GM19240 (cell line): ENCODE data around the gene BRAT1.
A peak's percentile ranks its signal among the peaks of the same experiment; 100 is the strongest.
"Not testable (repeated sequence)": the region's sequence is repeated elsewhere in the genome, so short reads cannot be mapped to it uniquely, and the experiment has no call there.

Source experiments
- DNase-seq: peaks from one replicate; pipeline ENCODE4 v3.0.0; 2011; ENCODE audit warnings: low spot score; ENCODE audit not compliant: insufficient read length

The BRAT1 gene

DNA sequence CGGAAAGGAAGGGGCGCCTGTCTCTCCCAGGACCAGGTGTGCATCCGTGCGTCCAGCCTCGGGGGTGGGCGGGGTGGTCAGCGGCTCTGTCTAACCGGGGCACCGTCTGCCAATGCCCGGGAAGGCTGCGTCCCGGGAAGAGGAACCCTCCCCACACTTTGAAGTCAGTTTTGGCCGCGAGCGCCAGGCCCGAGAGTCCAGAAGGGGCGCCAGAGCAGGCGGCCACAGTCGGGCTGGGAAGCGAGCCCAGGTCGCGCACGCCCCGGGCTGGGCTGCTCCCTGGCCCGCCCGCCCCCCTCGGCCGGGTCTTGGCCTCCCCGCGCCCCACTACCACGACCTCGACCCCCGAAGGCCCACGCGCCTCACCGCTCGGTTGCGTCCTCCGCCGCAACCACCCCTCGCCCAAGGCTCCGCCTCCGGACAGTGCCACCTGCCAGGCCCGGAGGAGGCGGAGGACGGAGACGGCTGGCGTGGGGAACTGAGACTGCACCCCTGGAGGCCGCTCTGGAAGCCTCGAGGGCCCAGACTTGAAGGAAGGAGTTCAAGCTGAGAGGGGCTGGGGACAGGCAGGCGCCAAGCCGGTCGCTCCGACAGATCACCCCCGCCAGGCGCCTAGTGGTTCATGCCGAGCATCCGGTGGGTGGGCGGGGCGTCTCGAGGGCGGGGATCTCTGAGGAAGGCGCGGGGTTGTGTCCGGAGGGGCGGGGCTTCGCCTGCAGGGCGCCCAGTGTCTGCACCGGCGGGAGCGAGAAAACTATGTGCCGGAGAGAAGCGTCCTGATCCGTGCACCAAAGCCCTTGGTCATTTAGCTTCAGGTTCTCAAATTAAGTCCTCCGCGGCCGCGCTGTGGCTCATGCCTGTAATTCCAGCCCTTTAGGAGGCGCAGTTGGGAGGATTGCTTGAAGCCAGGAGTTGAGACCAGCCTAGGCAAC, at the start of gene BRAT1:
TSS of gene BRAT1 (minus strand) at position 404 of the 932 bp plus-strand sequence. CDS start 1,093 bp downstream, outside the sequence.
- DNase-seq: peak; percentile 85

DNA sequence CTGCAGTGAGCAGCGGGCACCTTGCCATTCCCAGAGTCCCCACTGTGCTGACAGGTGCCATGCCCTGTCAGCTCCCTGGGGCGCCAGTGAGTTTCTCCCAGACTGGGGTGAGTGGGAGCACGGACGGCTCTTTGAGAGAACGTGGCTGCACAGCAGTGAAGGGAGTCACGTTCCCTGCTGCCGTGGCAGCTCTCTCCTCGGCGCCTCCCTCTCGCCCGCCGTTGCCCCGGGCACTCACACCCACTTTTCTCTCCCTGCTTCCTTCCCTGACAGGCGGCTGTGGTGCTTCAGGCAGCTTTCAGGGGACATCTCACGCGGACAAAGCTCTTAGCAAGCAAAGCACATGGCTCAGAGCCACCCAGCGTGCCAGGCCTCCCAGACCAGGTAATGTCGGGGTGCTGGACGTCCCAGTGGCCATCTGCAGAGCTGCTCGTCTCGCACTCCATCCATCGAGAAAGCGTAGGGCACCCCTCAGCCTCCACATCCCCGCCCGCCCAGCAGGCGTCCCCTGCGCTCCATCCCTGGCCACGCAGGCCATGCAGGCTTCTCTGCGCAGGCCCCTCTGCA, 49.4 kb upstream of the BRAT1 start:
- no peak for DNase-seq

DNA sequence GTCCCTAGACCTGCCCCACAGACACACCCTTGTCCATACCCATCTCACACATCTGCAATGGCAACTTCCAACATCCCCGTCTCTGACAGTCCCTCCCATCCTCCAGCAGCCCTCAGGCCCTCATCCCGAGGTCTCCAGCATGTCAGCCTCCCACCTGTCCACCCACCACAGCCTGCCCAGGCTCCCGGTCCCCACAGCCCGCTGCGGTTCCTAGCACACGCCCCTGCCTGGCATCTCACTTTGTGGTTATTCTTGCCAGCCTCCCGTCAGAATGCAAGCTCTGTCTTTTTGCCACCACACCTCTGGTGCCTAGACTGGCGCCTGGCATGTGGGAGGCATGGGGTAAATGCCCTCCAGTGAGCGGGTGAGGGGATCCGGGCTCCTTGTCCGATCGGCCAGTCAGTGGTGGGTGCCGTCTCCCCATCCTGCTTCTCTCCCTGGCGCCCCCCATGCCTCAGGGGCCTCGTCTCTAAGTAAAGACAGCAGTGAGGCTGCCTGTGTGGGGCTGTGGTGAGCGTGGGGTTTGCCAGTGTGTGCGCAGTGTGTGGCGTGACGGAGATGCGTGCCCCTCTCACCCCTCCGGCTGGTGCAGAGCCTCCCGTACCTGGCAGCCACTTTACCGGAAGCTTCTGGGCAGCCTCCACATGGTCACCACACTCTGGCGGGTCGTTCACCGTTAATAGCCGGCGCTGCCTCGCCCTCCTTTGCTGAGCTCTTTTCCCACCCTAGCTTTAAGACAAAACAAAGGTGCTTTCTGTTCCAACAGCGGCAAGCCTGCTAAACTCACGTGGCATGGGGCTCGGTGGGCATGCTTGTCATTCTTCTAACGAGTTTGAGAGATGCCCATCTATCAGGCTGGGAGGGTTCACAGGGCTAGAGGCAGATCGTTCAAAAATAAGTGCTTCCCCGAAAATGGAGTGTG, 48.0 kb upstream of the BRAT1 start:
- DNase-seq: no peak

DNA sequence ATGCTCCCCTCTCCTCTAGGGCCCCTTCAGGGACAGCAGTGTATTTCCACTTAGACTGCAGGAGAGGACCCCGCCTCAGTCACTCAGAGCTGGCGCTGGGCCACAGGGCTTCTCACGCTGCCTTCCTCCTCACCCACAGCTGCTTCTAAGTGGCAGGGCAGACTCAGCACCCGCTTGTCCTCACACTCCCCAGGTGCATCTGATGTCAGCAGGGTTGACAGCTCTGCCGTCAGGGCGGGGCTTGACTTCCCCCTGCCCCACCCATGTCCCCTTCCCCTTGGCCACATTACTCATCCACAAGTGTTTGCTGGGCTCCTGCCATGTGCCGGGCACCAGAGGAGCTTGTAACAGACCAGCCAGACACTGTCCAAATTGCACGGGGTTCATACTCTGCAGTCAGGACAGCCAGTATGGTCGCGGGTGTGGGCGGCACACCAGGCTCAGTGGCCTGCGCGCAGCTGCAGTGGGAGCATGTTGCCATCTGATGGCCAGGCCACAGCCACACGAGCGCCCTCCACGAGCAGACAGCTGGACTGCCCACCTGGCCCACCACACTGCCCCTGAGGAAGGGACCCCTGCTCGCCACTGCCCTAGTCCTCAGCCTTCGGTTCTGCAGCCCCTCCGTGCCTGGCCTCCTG, 47.2 kb upstream of the BRAT1 start:
- DNase-seq: no peak

GRCh38 chr7:2601907-2602306, 46.6 kb upstream of the BRAT1 start:
- DNase-seq: no peak

DNA sequence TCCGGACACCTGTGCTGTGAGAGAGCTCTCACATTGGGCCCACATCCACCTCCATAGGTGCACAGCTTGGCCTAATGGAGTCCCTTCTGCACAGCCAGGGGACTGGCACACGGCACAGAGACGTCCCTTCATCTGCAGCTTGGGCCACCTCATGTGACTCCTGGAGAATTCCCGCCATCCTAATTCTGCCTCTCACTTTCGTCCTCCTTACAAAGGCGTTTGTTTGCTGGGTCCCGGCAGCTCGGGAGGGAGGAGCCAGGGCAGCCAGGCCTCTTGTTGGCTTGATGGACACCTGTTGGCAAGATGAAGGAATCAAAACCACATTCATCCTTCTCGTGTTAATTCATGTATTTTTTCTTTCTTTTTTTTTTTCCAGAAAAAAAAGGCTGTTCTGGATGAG, 45.7 kb upstream of the BRAT1 start:
- no peak for DNase-seq

DNA sequence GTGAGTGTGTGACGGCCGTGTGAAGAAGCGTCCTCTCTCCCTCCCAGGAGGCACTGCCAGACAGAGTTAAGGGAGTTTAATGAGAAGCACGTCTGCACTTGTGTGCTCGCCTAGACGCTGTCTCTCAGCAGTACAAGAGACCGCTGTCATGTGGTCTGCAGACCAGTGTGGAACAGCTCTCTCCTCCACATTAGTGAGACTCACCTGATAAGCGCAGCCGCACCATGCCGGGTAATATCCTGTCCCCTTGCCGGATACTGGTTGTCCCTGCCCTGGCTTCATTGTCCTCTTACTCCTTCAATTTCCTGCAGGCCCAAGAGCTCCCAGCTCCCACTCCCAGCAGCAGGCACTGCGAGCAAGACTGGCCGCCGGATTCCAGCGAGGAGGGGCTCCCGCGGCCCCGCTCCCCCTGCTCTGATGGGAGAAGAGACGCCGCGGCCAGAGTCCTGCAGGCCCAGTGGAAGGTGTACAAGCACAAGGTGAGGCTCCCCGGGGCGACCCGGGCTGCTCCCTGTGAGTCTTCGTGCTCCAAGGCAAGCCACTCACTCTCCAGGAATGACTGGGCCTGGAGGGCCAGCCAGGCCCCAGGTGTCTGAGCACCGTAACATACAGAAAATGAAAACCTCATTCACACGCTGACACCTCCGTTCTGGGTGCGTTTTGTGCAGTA, 43.0 kb upstream of the BRAT1 start:
- DNase-seq: no peak

DNA sequence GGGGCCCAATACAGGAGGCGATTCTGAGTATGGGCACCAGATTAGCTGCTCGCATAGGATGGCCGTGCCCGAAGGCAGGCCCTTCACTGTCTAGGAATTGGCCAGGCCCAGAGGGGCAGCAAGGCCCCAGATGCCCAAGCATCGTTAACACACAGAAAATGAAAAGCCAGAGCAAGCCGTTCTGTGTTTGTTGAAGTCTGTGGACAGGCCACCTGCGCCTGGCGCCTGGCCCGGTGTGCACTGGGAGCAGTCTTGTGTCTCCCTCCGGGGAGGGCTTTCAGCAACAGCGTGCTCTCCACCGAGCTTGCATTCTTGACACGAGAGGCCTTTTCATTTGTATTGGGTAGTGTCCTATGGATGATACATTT, 41.9 kb upstream of the BRAT1 start:
- DNase-seq: no peak

DNA sequence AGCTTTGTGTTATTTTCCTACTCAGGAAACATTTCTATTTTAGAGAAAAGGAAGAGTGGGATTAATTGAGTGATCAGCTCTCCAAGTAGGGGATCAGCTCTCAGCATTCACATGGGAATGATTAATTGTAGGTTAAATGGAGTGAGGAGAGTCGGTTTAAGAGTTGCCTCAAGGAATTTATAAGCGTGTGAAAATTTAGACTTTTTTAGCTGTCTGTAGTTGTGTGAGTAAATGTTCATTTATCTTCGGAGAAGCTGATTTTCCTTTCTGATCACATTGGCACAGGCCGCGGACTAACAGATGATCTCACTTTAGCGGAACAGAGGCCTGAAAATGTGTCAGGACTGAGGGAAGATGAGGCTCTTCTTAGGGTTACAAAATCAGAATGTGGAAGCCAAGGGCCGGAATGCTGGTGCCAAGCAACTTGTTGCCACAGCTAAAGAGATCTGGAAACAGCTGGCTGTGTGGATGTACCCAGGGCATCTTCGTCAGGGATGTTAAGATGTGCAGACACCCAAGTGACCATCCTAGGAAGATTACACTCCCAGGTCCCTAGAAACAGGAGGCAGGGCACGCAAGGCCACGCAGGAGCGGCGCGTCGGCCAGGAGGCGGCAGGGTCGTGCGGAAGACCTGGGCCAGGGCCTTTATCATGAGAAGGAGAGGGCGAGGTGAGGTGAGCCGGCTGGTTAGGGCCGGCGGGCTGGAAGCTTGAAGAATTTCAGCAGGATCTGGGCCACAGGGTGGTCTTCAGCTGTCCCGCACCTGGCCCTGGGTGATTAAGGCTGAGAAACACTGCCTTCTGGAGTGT, 41.3 kb upstream of the BRAT1 start:
- DNase-seq: no peak

DNA sequence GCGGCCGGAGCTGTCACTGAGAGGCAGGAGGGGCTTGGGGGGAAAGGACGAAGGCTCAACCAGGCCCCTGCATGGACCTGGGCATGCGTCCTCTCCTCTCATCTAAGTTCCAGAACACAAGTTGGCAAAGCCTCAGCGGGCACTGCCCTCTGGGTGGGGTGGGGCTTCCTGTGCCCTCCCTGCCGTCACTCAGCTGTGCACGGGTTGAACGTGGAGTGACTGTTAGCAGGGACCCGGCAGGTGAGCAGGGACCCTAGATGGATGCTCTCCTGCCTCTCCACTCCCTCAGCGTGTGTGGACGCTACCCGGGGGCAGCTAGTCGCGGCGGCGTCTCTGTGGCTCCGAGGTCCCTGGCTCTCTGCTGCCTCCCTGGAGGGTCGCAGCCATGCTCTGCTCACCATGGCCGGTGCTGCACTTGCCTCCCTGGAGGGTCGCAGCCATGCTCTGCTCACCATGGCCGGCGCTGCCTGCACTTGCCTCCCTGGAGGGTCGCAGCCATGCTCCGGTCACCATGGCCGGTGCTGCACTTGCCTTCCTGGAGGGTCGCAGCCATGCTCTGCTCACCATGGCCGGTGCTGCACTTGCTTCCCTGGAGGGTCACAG, 40.0 kb upstream of the BRAT1 start:
- no peak for DNase-seq

DNA sequence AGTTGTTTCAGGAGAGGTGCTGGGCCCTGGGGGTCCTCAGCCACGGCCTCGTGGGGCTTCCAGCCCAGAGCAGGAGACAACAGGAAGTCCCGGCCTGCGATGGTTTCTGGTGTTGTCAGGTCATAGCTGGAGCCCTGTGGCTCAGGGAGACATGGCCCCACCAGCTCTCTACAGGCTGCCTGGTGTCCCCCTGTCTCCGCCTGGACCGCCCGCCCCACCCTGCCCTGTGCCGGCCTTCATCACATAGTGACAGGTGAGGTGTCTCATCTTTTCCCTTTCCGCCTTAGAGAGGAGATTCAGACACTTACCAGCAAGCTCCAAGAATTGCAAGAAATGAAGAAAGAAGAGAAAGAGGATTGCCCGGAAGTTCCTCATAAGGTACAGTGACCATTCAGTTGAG, 39.3 kb upstream of the BRAT1 start:
- DNase-seq: no peak

- no peak for DNase-seq
These were observed 37.9 kb upstream of the BRAT1 start for GRCh38 chr7:2593036-2593727.

- DNase-seq: no peak
These were observed 37.1 kb upstream of the BRAT1 start for GRCh38 chr7:2592375-2592865.

DNA sequence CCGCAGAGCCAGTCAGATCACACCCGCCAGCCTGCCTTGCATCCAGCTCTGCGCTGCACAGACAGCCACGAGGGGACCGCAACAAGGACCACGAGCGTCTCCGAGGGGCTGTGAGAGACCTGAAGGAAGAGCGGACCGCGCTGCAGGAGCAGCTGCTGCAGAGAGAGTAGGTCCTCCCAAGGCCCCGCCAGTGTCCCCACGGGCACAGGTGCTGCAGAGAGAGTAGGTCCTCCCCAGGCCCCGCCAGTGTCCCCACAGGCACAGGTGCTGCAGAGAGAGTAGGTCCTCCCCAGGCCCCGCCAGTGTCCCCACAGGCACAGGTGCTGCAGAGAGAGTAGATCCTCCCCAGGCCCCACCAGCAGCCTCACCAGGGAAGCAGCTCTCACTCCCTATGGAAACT, 34.6 kb upstream of the BRAT1 start:
- DNase-seq: not testable (repeated sequence)

GRCh38 chr7:2589341-2589740, 34.0 kb upstream of the BRAT1 start:
- no peak for DNase-seq

- DNase-seq: no peak
These were observed 32.5 kb upstream of the BRAT1 start for GRCh38 chr7:2587778-2588177.

GRCh38 chr7:2587134-2587533, 31.8 kb upstream of the BRAT1 start:
- no peak for DNase-seq

- no peak for DNase-seq
These were observed 31.1 kb upstream of the BRAT1 start for GRCh38 chr7:2586326-2587020.
